HG03575 (cell line): ENCODE results near the gene GORASP1.

Experiments
- ATAC-seq: cut with Tn5 transposase; IDR thresholded peaks from one replicate; pipeline ENCODE4 v1.9.1; 2021; ENCODE audit not compliant: unreplicated experiment, insufficient number of reproducible peaks, low FRiP score; ENCODE audit errors: extremely low read depth

Gene GORASP1

GRCh38 chr3:39127908-39128304 is 20.5 kb upstream of the GORASP1 start:
- ATAC-seq: no peak

DNA sequence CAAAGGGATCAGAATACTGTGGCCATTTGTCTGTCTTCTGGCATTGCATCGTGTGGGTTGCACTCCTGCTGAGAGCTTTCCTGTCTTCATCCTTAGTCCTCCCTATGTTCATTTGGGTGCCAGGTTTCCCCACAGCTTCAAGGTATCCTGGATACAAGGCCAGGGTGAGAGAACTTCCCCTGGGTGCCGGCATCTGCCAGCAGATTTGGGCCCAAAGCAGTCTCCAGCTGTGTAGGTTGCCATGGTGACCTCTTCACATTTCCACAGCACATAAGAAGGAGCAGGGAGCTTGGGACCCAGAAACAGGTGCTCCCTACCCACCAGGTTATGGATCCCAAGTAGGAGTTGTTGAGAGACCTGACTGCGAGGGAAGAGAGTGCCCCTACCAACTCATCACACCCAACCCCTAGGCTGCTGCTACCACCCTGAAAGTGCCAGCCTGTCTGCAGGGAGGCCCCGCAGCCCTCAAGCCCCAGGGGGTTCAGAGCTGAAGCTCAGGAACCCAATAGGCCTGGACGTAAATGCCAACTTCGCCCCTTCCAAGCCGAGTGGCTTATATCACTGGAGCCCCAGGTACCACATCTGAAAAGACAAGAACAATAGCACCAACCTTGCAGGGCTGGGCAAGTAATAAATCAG is 20.0 kb upstream of the GORASP1 start:
- no peak for ATAC-seq

DNA sequence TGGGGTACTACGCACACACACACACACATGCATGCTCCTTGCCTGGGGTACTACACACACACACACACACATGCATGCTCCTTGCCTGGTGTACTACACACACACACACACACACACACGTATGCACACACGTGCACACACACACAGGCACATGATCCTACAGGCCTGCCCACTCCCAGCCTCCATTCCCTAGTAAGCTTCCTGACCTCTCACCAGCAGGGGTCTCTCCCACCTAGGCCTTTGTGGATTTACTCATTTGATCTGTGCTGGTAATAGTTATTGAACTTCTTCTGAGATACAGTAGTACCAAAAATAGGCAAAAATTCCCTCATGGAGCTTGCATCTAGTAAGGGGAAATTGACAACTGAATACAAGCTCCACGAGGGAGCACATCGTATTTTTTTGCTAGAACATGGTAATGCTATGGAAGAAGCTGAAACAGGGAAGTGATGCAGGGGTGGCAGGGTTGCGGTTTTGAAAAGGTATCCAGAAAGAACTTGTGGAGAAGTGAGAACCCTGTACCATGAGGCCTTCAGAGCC is 19.2 kb upstream of the GORASP1 start:
- ATAC-seq: no peak

DNA sequence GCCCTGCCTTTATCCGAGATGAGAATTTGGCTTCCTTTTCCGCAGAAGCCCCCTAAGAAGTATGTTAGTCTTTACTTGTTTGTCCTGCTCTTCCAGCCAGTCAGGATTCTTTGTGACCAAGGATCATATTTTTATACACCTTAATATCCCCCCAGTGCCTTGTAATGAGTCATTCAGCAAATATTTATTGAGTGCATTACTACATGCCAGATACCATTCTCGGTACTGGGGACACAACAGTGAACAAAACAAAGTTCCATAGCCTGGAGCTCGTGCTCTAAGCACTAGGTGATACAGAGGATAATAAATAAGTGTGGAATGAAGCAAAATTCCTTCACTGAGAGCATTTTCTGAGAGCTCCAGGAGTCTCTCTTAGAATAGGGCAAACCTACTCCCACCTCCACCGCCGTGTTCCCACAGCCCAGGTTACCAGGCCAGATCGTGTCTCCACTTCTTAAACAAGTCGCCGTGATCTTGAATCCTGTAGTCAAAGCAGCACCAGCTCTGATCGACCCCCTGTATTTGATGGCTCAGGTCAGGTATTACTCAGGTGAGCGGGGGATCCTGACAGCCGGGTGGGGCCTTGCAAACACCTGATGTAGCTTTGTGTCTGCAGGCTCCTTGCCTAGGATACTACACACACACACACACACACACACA is 18.5 kb upstream of the GORASP1 start:
- no peak for ATAC-seq

GRCh38 chr3:39124876-39125840 is 17.7 kb upstream of the GORASP1 start:
- no peak for ATAC-seq

DNA sequence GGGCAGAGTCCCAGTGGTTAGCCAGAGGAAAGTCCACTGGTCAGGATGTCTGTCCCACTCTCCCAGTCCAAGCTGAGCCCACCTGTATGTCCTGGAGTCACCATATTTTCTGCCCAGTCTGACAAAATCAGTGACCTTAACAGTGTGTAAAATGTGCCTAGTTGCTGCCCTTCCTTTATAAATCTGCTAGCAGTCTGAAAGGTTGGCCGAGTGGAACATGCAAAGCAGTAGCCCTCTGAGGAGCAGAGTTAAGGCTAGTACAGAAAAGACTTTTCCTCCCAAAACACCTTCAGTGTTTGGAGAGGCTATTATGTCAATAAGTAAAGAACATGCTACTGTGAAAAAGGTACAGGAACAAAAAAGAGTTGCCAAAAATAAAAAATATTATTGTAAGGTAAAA is 15.4 kb upstream of the GORASP1 start:
- ATAC-seq: no peak

GRCh38 chr3:39121621-39122020 is 14.2 kb upstream of the GORASP1 start:
- ATAC-seq: no peak

DNA sequence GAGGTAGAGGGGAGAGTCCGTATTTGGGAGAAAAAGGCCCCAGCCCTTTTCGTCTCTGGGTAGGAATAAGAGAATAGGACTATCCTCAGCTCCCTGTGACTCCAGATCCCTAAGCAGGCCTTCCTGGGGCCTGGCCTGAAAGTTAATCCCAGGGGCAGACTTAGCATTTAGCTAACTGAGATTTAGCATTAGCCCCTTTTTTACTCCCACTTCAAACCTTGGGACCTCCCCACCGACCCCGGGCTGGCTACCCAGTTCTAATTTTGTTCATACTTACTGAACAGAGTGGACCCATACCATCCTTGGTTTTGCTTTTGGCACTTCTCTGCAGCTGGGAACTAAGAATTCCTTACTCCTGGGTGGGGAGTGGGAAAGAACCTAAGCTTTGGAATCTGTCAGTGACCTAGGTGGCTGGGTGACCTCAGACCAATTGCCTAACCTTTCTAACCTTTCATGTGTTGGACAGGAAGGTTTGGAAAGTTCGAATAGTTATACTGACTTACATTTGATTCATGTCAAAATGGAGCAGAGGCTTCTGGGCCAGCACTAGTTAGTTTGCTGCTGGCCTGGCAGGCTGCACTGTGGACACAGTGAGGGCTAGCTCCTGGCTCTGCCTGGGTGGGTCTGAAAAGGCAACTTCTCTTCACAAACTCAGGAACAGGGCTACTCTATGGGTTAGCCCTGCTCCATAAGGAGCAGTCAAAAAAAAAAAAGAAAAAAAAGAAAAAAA is 11.7 kb upstream of the GORASP1 start:
- no peak for ATAC-seq

DNA sequence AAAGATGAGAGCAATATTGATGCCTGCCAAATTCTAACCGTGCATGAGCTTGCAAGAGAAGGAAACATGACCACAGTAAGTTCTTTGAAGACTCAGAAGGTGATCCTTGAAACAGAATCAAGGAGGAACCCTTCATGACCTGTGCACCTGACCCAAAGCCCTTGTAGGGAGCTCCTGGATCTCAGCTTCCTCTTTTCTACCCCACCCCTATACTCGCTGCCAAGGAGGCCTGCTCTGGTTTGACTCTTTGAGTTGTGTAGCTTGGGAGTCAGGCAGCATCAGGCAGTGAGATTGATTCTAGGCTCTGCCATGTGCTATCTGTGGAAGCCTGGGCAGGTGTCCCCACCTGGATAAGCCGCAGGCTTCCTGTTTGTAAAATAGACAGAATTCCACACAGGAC is 10.7 kb upstream of the GORASP1 start:
- ATAC-seq: no peak

DNA sequence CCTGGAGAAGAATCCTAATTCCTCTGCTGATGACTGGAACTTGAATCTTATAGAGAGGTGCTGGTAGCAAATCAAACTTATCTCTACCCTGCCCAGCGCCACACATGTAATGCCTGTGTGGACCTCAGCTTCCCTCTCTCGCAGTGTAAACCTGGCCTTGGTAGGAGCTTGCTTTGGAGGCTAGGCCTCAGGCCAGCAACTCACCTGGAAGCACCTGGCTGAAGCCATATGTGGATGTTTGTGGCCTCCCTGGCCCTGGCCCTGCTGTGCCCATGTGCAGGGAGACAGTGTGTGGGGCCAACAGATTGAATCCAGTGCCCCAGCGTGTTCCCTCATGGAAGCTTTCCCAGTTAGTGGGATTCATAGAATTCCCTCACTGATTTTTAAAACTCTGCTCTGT is 8.4 kb upstream of the GORASP1 start:
- ATAC-seq: no peak

- no peak for ATAC-seq
Observed at GRCh38 chr3:39114456-39114855, 7.0 kb upstream of the GORASP1 start.

DNA sequence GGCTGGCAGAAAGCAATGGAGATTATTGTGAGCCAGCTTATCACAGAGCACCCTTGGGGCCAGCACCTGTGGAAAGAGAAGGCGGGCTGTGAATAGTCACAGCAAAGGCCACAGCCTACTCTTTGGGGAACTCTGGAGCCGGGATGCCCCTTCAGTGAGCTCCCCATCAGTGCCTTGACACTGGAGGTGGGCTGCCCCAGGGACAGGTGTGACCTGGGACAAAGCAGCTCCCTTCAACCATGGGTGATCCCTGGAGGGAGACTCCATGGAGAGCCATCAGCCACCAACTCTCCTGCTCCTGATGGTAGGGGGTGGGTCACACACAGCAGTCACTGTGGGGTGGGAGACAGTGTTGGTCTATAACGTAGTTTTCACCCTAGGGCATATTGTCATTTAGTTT is 5.9 kb upstream of the GORASP1 start:
- ATAC-seq: no peak

- no peak for ATAC-seq
Observed at GRCh38 chr3:39112535-39112934, 5.1 kb upstream of the GORASP1 start.

DNA sequence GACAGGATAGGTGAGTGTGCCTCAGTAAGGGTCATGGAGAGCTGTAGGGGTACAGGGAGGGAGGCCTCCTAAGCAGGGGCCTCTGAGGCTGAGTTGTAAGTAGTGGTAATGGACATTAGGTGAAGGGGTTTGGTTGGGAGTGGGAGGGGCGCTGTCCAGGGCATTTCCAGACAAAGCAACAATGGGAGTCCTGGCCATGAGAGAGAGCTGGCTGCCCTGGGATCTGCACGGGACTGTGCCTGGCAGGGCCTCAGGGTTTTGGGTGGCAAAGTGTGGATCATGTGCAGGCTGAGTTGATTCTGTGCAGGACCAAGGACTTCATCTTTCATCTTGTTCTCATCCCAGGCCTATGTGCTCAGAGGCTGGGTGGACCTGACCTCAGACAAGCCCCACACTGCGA is 4.7 kb upstream of the GORASP1 start:
- ATAC-seq: no peak

- no peak for ATAC-seq
Observed at GRCh38 chr3:39110041-39110639, 2.7 kb upstream of the GORASP1 start.

- no peak for ATAC-seq
Observed at GRCh38 chr3:39109086-39109485, 1.7 kb upstream of the GORASP1 start.

DNA sequence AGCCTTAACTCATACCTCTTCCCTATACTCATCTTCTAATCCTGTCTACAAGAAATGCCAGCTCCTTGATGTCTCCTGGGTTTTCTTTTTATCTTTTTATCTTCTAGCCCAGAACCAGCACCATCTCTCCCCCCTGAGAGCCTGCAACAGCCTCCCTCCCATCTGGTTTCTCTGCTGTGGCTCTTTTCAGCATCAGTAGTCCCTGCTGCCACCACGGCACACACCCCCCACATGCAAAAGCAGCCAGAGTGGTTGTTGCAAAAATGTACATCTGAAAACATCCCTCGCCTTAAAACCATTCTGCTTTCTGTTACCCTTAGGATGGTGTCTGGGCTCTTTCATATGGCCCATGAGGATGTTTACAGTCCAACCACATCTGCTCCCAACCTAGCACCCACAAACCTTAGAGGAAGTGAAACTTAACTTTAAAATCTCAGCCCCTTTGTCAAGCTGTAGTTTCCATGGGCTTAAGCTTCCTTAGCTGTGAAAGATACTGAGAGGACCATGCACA is 828 bp upstream of the GORASP1 start:
- ATAC-seq: peak; percentile 87

DNA sequence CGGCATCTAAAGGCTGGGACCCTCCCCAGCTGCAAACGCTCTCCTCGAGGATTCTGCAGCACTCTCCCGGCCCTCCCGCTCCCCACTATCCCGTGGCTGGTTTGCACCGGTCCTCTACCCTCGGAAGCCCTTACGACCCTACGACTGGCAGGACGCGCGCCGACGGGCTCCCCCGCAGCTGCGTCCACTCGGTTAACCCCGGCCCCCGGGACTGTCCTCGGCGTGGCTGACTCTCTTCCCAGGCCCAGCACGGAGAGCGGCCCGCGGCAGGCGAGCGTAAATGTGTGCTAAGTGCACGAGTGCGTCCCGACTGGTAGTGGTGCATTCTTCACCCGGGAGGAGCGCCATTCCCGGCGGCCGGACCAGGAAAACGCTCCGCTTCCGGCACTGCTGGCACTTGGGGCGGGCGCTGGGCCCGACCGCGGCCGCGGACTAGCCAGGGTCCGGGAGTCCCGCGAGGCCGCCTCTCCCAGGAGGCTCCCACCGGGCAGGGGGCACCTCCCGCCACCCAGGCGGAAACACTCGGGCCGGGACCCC is 508 bp downstream of the GORASP1 start:
- ATAC-seq: no peak
